GM23338 (cell line): ENCODE results near the gene PLA2G5. TPM values are rescaled to one million over a fixed set of nuclear protein-coding genes. Genes with fewer than 3 reads are reported as not detected.

Source experiments
- ATAC-seq: fragments of 200-7000 bp; cut with Tn5 transposase; 3 replicates; pipeline ENCODE4 v1.9.1; 2020
- DNase-seq: peaks from one replicate; pipeline ENCODE4 v3.0.0-alpha.2; 2015; ENCODE audit warnings: low spot score
- H2AFZ ChIP-seq: fragments of 200-600 bp; sonication (generic); 2 replicates; pipeline ENCODE4 v1.8.0; 2016; ENCODE audit warnings: antibody characterized with exemption, mild to moderate bottlenecking, moderate library complexity
- H3F3A ChIP-seq: fragments of 200-600 bp; sonication (generic); replicated peaks from 2 replicates; pipeline ENCODE4 v1.8.0; 2017; ENCODE audit warnings: antibody characterized with exemption, mixed run types, low read depth
- H3K27ac ChIP-seq: fragments of 200-600 bp; sonication (generic); 2 replicates; pipeline ENCODE4 v1.6.1; 2016; ENCODE audit warnings: low read depth
- H3K27me3 ChIP-seq: fragments of 200-600 bp; sonication (generic); 2 replicates; pipeline ENCODE4 v1.8.0; 2016; ENCODE audit warnings: mild to moderate bottlenecking, mixed run types, moderate library complexity; ENCODE audit not compliant: insufficient read depth
- H3K36me3 ChIP-seq: fragments of 200-600 bp; sonication (generic); 2 replicates; pipeline ENCODE4 v1.8.0; 2016; ENCODE audit warnings: mild to moderate bottlenecking; ENCODE audit not compliant: insufficient read depth
- H3K4me1 ChIP-seq: fragments of 200-600 bp; sonication (generic); 2 replicates; pipeline ENCODE4 v1.8.0; 2016; ENCODE audit warnings: mild to moderate bottlenecking, moderate library complexity; ENCODE audit not compliant: insufficient read depth
- H3K4me2 ChIP-seq: fragments of 200-600 bp; sonication (generic); 2 replicates; pipeline ENCODE4 v1.7.1; 2017; ENCODE audit warnings: mixed run types
- H3K4me3 ChIP-seq: fragments of 200-600 bp; sonication (generic); 2 replicates; pipeline ENCODE4 v1.6.1; 2016; ENCODE audit warnings: mixed run types
- H3K79me2 ChIP-seq: fragments of 200-600 bp; sonication (generic); replicated peaks from 2 replicates; pipeline ENCODE4 v1.8.0; 2017; ENCODE audit warnings: mild to moderate bottlenecking; ENCODE audit not compliant: insufficient read depth
- H3K9me2 ChIP-seq: fragments of 200-600 bp; sonication (generic); 2 replicates; pipeline ENCODE4 v1.8.0; 2017; ENCODE audit not compliant: insufficient read depth
- H4K20me1 ChIP-seq: fragments of 200-600 bp; sonication (generic); replicated peaks from 2 replicates; pipeline ENCODE4 v1.8.0; 2017; ENCODE audit warnings: mild to moderate bottlenecking; ENCODE audit not compliant: insufficient read depth
- H3K27ac Mint-ChIP-seq: 2 replicates; pipeline ENCODE4 v1.8.0; 2020; ENCODE audit warnings: inconsistent platforms, mild to moderate bottlenecking, moderate library complexity, mixed read lengths
- H3K27me3 Mint-ChIP-seq: 3 replicates; pipeline ENCODE4 v1.8.0; 2022; ENCODE audit warnings: low read depth, mild to moderate bottlenecking, moderate library complexity, mixed read lengths, inconsistent platforms; ENCODE audit not compliant: insufficient read depth, poor library complexity
- H3K36me3 Mint-ChIP-seq: 3 replicates; pipeline ENCODE4 v1.8.0; 2021; ENCODE audit warnings: low read depth, mild to moderate bottlenecking, inconsistent platforms, moderate library complexity, mixed read lengths
- H3K4me1 Mint-ChIP-seq: 3 replicates; pipeline ENCODE4 v1.8.0; 2020; ENCODE audit warnings: mild to moderate bottlenecking, inconsistent platforms, mixed read lengths
- H3K4me3 Mint-ChIP-seq: 3 replicates; pipeline ENCODE4 v1.8.0; 2021; ENCODE audit warnings: moderate library complexity, mild to moderate bottlenecking, inconsistent platforms, mixed read lengths
- H3K9me3 Mint-ChIP-seq: 3 replicates; pipeline ENCODE4 v1.8.0; 2020; ENCODE audit warnings: moderate library complexity, mild to moderate bottlenecking, inconsistent platforms, mixed read lengths
- CREB1 ChIP-seq: fragments of 250-450 bp; sonication (Bioruptor Pico); IDR thresholded peaks from 2 replicates; pipeline ENCODE4 v1.5.0; 2020; ENCODE audit warnings: low read depth, mild to moderate bottlenecking, moderate library complexity
- CTCF ChIP-seq, 2 experiments: fragments of 200-600 bp in 1 of 2; sonication (generic) in 1 of 2; conservative IDR thresholded peaks; 2 replicates each; pipeline versions ENCODE4 v1.5.1 to v1.6.1; 2016 to 2017; ENCODE audit warnings: antibody characterized with exemption in 2 of 2, low read depth in 2 of 2, mild to moderate bottlenecking in 2 of 2, moderate library complexity in 1 of 2
- ETS1 ChIP-seq: IDR thresholded peaks from 2 replicates; pipeline ENCODE4 v1.6.1; 2016; ENCODE audit warnings: antibody characterized with exemption
- EZH2 ChIP-seq: fragments of 200-600 bp; sonication (generic); IDR thresholded peaks from one replicate; pipeline ENCODE4 v1.8.0; 2017; ENCODE audit warnings: antibody characterized with exemption, mild to moderate bottlenecking, low read depth; ENCODE audit not compliant: unreplicated experiment
- EZH2phosphoT487 ChIP-seq: fragments of 200-600 bp; sonication (generic); IDR thresholded peaks from one replicate; pipeline ENCODE4 v1.8.1; 2018; ENCODE audit warnings: antibody characterized with exemption; ENCODE audit not compliant: unreplicated experiment
- JUNB ChIP-seq: IDR thresholded peaks from one replicate; pipeline ENCODE4 v1.6.1; 2016; ENCODE audit warnings: antibody characterized with exemption; ENCODE audit not compliant: unreplicated experiment
- REST ChIP-seq: IDR thresholded peaks from one replicate; pipeline ENCODE4 v1.6.1; 2018; ENCODE audit warnings: antibody characterized with exemption; ENCODE audit not compliant: unreplicated experiment
- STAT1 ChIP-seq: IDR thresholded peaks from one replicate; pipeline ENCODE4 v1.6.1; 2016; ENCODE audit warnings: antibody characterized with exemption; ENCODE audit not compliant: unreplicated experiment
- ZNF114 ChIP-seq: fragments of 250-450 bp; sonication (Bioruptor Pico); IDR thresholded peaks from 2 replicates; pipeline ENCODE4 v1.5.0; 2020; ENCODE audit warnings: mild to moderate bottlenecking, moderate library complexity
- ZNF331 ChIP-seq: fragments of 250-450 bp; sonication (Bioruptor Pico); IDR thresholded peaks from 2 replicates; pipeline ENCODE4 v1.5.0; 2020; ENCODE audit warnings: low read depth, mild to moderate bottlenecking, moderate library complexity
- ZNF462 ChIP-seq: fragments of 250-450 bp; sonication (Bioruptor Pico); IDR thresholded peaks from 2 replicates; pipeline ENCODE4 v1.5.0; 2020; ENCODE audit warnings: mild to moderate bottlenecking, moderate library complexity
- polyA plus RNA-seq: library from polyadenylated mRNA; unstranded; fragments of >200 nt; fragmentation: Nextera tagmentation; extraction: Ambion mirVana; gene quantifications from 2 replicates; pipeline ENCODE4 v1.2.1, GENCODE V29; 2016
- total RNA-seq: library from RNA; depleted of rRNA; stranded (reverse); fragments of >200 nt; shearing (Covaris generic); gene quantifications from 2 replicates; pipeline ENCODE4 v1.2.3, GENCODE V29; 2014

PLA2G5 gene
- total and polyA plus RNA-seq, 2 experiments from 2014 or later, result not detected

- Mint-ChIP-seq H3K4me3 (no peak within 1 kb of the TSS), H3K27ac (no peak within 1 kb of the TSS), H3K27me3 (peaks cover 3% of the 10 kb centered on the region), H3K9me3 (peaks cover 7% of the 10 kb centered on the region; the same call in 2 of the 3 replicates), H3K36me3 (peaks cover 4% of the 10 kb centered on the region; the same call in 1 of the 3 replicates), H3K4me1 (no peaks in the 10 kb centered on the region)
- ATAC-seq (no peak), DNase-seq (no peak)
- no peak within 1 kb of the TSS for H3K4me2 ChIP-seq
- H3K79me2 ChIP-seq, result no peaks in the 10 kb centered on the region
- no peak within 1 kb of the TSS for H3K4me3 ChIP-seq
- H4K20me1 ChIP-seq, result no peaks in the 10 kb centered on the region
- no peaks in the 10 kb centered on the region for H3K4me1 ChIP-seq
- H3K9me2 ChIP-seq, result no peaks in the 10 kb centered on the region
- H3K27ac ChIP-seq, result no peak within 1 kb of the TSS
- no peaks in the 10 kb centered on the region for H3K27me3 ChIP-seq
- H2AFZ ChIP-seq, result no peak within 1 kb of the TSS
- H3K36me3 ChIP-seq, result no peaks in the 10 kb centered on the region
- no peaks in the 10 kb centered on the region for H3F3A ChIP-seq
- TF ChIP-seq ZNF462 (CRISPR knock-in tag) (no peak), STAT1 (no peak), ZNF114 (CRISPR knock-in tag) (no peak), EZH2phosphoT487 (no peak), ZNF331 (CRISPR knock-in tag) (no peak), EZH2 (no peak), ETS1 (no peak), REST (no peak), CREB1 (no peak), JUNB (no peak), CTCF (conservative IDR thresholded peaks at IDR 0.05; ENCODE audit: low read depth in 2 of 2) (no peak)
These were observed 69.1 kb downstream of the PLA2G5 start, which contains the start of gene PLA2G2F for GRCh38 chr1:20138961-20139550. TSS of gene PLA2G2F (plus strand) at chr1:20139323. CDS start at chr1:20139428, 105 bp downstream.
